Ovary (tissue), 9 donors: Measurements from ENCODE around the gene IFNAR2. TPM values are rescaled to one million over a fixed set of nuclear protein-coding genes. Genes with fewer than 3 reads are reported as not detected.

ENCODE experiments used
- DNase-seq, 5 donors: peaks; one replicate each; pipeline ENCODE4 v3.0.0-alpha.2; 2019 to 2020
- H3K27ac ChIP-seq, 2 donors: fragments of 200-600 bp; one replicate each; pipeline versions ENCODE4 v1.5.1 to v1.8.0; 2019 to 2022
- H3K27me3 ChIP-seq: fragments of 200-600 bp; one replicate; pipeline ENCODE4 v1.8.0; 2022
- H3K36me3 ChIP-seq: fragments of 200-600 bp; sonication (generic); one replicate; pipeline ENCODE4 v1.5.1; 2019
- H3K4me1 ChIP-seq: one replicate; pipeline ENCODE4 v1.8.1; 2013; ENCODE audit warnings: mild to moderate bottlenecking, moderate library complexity; ENCODE audit not compliant: insufficient read depth
- H3K4me3 ChIP-seq: fragments of 200-600 bp; sonication (generic); one replicate; pipeline ENCODE4 v1.5.1; 2017
- H3K9me3 ChIP-seq, 2 donors: fragments of 200-600 bp in 1 of 2; sonication (generic) in 1 of 2; one replicate each; pipeline versions ENCODE4 v1.5.1 to v1.8.1; 2013 to 2019; ENCODE audit warnings: mild to moderate bottlenecking in 1 of 2, moderate library complexity in 1 of 2
- EP300 ChIP-seq: sonication (generic); formaldehyde crosslinking; IDR thresholded peaks from one replicate; pipeline ENCODE4 v1.6.1; 2017; ENCODE audit warnings: antibody characterized with exemption
- POLR2A ChIP-seq: fragments of 450-650 bp; IDR thresholded peaks from one replicate; pipeline ENCODE4 v1.6.1; 2017; ENCODE audit warnings: antibody characterized with exemption, mild to moderate bottlenecking, moderate library complexity
- WGBS, 3 donors: extraction: QIAGEN DNeasy Blood & Tissue Kit in 1 of 3; methylation state at CpG; one replicate each; pipeline versions ENCODE4 v1.1.5 to v1.1.7; 2013 to 2017; 5-methylcytosine and 5-hydroxymethylcytosine counted together
- intact Hi-C, 4 donors: fragments of 100-400 bp; cut with DNase I; formaldehyde crosslinking; loops; one replicate each; pipeline versions ENCODE4 v1.11.0 to v1.15.1; 2022 to 2023
- polyA plus RNA-seq, 2 donors: library from polyadenylated mRNA; stranded (reverse); fragments of 200-250 nt in 1 of 2; fragments of 350-450 nt in 1 of 2; fragmentation: Illumina TruSeq in 1 of 2; extraction: RNeasy Lipid Tissue Mini Kit (QIAGEN cat#74804) in 1 of 2; gene quantifications; one replicate each; pipeline ENCODE4 v1.2.3, GENCODE V29; 2013 to 2014
- total RNA-seq, 7 donors: library from RNA; depleted of rRNA in 2 of 7; stranded (reverse); fragments of >200 nt in 2 of 7; fragmentation: NEBNext Ultra II Directional in 3 of 7; extraction: Animal tissue kit (Norgen Biotek cat#: 25700) in 3 of 7; gene quantifications; one replicate each; pipeline versions ENCODE4 v1.1.0 to v1.2.4, GENCODE V29; 2016 to 2023
- TF ChIP-seq, protein P1 (sequence below), 3 donors: fragments of 450-650 bp in 2 of 3; fragments of 200-600 bp in 1 of 3; IDR thresholded peaks; one replicate each; pipeline versions ENCODE4 v1.5.1 to v1.8.0; 2016 to 2022; ENCODE audit warnings: antibody characterized with exemption in 3 of 3, mild to moderate bottlenecking in 1 of 3
- donor health status: DM: no; HTN: no; CAD: no; lungs with moderate emphysema.
- donor health status: DM: no; HTN: no; CAD: no.
- donor health status: Bipolar disorder and iron deficiency.
- donor health status: DM: yes; HTN: yes; CAD: no.
- donor health status: DM: no; HTN: no; CAD: no.
- donor health status: DM: yes; HTN: yes; CAD: no.

The IFNAR2 gene
- total and polyA plus RNA-seq, 9 donors: 10.8 to 30.4 (median 20.5) TPM

DNA sequence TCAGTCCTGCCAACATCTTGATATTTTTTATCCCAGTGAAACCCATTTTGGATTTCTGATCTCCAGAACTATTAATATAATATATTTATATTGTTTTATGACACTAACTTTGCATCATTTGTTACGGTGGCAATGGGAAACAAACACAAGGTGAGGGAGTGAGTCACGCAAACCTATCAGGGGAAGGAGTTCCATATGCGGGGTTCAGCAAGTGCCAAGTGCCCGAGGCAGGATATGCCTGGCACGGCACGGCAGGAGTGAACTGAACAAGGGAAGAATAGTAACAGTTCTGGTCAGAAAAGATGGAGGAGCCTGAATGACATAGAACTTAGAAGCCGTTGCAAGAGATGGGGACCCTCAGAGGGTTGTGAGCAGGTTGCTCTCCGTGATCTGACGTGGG, 28.7 kb downstream of the IFNAR2 start:
- H3K4me3 ChIP-seq: no peak overlapping the region
- WGBS, 3 donors: 92 to 98% (median 97%) methylated on average over 9 of the region's 9 CpGs
- no peak overlapping the region for H3K27ac ChIP-seq
- no peak for TF ChIP-seq POLR2A
- no peak for TF ChIP-seq EP300
- TF ChIP-seq, protein P1, sequence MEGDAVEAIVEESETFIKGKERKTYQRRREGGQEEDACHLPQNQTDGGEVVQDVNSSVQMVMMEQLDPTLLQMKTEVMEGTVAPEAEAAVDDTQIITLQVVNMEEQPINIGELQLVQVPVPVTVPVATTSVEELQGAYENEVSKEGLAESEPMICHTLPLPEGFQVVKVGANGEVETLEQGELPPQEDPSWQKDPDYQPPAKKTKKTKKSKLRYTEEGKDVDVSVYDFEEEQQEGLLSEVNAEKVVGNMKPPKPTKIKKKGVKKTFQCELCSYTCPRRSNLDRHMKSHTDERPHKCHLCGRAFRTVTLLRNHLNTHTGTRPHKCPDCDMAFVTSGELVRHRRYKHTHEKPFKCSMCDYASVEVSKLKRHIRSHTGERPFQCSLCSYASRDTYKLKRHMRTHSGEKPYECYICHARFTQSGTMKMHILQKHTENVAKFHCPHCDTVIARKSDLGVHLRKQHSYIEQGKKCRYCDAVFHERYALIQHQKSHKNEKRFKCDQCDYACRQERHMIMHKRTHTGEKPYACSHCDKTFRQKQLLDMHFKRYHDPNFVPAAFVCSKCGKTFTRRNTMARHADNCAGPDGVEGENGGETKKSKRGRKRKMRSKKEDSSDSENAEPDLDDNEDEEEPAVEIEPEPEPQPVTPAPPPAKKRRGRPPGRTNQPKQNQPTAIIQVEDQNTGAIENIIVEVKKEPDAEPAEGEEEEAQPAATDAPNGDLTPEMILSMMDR (IDR thresholded peaks at IDR 0.05): no peak
- intact Hi-C loops: no loop called here
- no peaks in the 10 kb centered on the region for H3K27me3 ChIP-seq
- H3K36me3 ChIP-seq: no peaks in the 10 kb centered on the region
- no peaks in the 10 kb centered on the region for H3K9me3 ChIP-seq
- no peak for DNase-seq
- H3K4me1 ChIP-seq: peaks cover 2% of the 10 kb centered on the region

DNA sequence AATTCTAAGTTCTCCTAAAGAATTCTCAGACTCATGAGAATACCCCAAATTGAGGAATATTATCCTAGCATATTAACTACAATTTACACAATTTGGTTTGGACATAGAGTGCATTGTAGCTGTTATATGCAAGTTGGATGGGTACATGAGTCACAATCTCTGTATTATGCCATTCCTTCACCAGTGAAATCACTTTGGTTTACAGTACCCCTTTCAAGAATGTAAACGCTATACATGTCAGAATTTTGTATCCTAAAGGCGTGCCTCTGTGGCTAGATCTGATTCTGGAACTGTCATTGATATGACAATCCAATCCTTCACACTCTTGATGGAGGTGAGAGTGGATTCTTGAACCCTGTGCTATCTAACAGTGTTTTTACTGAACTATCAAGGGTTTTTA, 29.7 kb downstream of the IFNAR2 start:
- no peak for DNase-seq
- TF ChIP-seq POLR2A (no peak), EP300 (no peak)
- TF ChIP-seq, protein P1 (IDR thresholded peaks at IDR 0.05): no peak
- H3K9me3 ChIP-seq: no peaks in the 10 kb centered on the region
- H3K27ac ChIP-seq: no peak overlapping the region
- WGBS, 3 donors: 87 to 97% (median 94%) methylated on average over 2 of the region's 2 CpGs
- intact Hi-C loops: no loop called here
- peaks cover 2% of the 10 kb centered on the region for H3K4me1 ChIP-seq
- no peaks in the 10 kb centered on the region for H3K36me3 ChIP-seq
- no peak overlapping the region for H3K4me3 ChIP-seq
- no peaks in the 10 kb centered on the region for H3K27me3 ChIP-seq

DNA sequence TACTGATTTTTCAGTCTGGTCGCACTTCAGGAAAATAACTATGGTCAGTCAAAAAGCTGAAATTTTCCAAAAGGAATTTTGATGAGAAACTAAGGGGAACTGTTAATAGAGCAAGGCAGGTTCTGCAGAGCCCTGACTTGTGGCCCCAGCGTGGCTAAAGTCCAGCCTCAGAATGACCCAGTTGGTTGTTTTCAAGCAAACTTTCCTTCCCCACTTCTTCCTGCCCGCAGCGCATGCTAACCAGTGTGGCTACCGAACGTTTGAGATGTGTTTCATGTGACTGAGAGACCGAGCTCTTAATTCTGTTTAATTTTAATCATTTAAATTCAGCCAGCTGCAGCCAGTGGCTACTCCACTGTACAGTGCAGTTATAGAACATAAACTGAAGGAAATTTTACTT, 30.3 kb downstream of the IFNAR2 start:
- WGBS, 3 donors: 20 to 35% (median 23%) methylated on average over 7 of the region's 7 CpGs
- no peaks in the 10 kb centered on the region for H3K36me3 ChIP-seq
- no peaks in the 10 kb centered on the region for H3K9me3 ChIP-seq
- peaks cover 2% of the 10 kb centered on the region for H3K4me1 ChIP-seq
- no peaks in the 10 kb centered on the region for H3K27me3 ChIP-seq
- peak in 1 of 5 donors; percentile 33 for DNase-seq
- H3K4me3 ChIP-seq: no peak overlapping the region
- intact Hi-C loops: no loop called here
- H3K27ac ChIP-seq: no peak overlapping the region
- TF ChIP-seq EP300 (no peak), POLR2A (no peak)
- TF ChIP-seq, protein P1 (IDR thresholded peaks at IDR 0.05): no peak

DNA sequence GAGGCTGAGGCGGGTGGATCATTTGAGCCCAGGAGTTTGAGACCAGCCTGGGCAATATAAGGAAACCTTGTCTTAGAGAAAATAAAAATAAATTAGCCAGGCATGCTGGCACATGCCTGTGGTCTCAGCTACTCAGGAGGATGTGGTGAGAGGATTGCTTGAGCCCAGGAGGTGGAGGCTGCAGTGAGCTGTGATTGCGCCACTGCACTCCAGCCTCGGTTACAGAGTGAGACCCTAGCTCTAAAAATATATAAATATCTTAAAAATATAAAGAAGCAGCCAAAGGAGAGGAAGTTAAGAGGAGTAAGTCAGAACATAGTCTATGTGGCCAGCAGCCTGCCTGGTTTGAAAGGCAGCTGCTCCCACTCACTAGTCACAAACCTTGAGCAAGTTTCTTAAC, 31.9 kb downstream of the IFNAR2 start:
- no peaks in the 10 kb centered on the region for H3K9me3 ChIP-seq
- no peak for TF ChIP-seq EP300
- TF ChIP-seq, protein P1 (IDR thresholded peaks at IDR 0.05): no peak
- TF ChIP-seq POLR2A: no peak
- no peaks in the 10 kb centered on the region for H3K36me3 ChIP-seq

More for the DNA sequence above, 31.9 kb downstream of the IFNAR2 start:
- peaks cover 3% of the 10 kb centered on the region for H3K4me1 ChIP-seq
- no peaks in the 10 kb centered on the region for H3K27me3 ChIP-seq
- DNase-seq: no peak
- intact Hi-C loops: no loop called here
- no peak overlapping the region for H3K27ac ChIP-seq
- no peak overlapping the region for H3K4me3 ChIP-seq
- WGBS, 3 donors: 78 to 85% (median 84%) methylated on average over 3 of the region's 3 CpGs
